ENCODE results near the gene CXADR. TPM values are rescaled to one million over a fixed set of nuclear protein-coding genes. Genes with fewer than 3 reads are reported as not detected.

The CXADR gene
- total and polyA plus RNA-seq, 9 of the 15 experiments (the other 6 are each of a cell fraction or from before 2014, with no cell fraction given), result 0.01 to 0.41 (median 0.14) TPM

DNA sequence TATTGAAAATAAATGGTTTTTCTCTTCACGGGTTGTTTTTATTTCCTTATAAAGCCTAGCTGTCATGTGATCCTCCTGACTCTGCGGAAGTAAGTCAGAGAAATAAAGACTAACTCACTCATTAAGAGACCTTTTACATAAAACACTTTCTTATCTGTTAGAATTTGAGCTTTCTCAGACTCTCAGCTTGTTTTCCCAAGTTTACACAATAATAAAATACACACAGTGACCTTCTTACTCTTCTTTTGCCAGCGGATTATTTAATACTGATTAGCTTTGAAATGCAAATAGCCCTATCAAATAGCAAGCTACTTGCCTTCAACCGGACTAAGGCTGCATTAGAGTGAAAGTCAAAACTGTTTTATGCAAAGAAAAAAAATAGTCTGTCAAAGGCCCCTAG, 45.5 kb upstream of the CXADR start (continued):
- TF ChIP-seq, protein P1, sequence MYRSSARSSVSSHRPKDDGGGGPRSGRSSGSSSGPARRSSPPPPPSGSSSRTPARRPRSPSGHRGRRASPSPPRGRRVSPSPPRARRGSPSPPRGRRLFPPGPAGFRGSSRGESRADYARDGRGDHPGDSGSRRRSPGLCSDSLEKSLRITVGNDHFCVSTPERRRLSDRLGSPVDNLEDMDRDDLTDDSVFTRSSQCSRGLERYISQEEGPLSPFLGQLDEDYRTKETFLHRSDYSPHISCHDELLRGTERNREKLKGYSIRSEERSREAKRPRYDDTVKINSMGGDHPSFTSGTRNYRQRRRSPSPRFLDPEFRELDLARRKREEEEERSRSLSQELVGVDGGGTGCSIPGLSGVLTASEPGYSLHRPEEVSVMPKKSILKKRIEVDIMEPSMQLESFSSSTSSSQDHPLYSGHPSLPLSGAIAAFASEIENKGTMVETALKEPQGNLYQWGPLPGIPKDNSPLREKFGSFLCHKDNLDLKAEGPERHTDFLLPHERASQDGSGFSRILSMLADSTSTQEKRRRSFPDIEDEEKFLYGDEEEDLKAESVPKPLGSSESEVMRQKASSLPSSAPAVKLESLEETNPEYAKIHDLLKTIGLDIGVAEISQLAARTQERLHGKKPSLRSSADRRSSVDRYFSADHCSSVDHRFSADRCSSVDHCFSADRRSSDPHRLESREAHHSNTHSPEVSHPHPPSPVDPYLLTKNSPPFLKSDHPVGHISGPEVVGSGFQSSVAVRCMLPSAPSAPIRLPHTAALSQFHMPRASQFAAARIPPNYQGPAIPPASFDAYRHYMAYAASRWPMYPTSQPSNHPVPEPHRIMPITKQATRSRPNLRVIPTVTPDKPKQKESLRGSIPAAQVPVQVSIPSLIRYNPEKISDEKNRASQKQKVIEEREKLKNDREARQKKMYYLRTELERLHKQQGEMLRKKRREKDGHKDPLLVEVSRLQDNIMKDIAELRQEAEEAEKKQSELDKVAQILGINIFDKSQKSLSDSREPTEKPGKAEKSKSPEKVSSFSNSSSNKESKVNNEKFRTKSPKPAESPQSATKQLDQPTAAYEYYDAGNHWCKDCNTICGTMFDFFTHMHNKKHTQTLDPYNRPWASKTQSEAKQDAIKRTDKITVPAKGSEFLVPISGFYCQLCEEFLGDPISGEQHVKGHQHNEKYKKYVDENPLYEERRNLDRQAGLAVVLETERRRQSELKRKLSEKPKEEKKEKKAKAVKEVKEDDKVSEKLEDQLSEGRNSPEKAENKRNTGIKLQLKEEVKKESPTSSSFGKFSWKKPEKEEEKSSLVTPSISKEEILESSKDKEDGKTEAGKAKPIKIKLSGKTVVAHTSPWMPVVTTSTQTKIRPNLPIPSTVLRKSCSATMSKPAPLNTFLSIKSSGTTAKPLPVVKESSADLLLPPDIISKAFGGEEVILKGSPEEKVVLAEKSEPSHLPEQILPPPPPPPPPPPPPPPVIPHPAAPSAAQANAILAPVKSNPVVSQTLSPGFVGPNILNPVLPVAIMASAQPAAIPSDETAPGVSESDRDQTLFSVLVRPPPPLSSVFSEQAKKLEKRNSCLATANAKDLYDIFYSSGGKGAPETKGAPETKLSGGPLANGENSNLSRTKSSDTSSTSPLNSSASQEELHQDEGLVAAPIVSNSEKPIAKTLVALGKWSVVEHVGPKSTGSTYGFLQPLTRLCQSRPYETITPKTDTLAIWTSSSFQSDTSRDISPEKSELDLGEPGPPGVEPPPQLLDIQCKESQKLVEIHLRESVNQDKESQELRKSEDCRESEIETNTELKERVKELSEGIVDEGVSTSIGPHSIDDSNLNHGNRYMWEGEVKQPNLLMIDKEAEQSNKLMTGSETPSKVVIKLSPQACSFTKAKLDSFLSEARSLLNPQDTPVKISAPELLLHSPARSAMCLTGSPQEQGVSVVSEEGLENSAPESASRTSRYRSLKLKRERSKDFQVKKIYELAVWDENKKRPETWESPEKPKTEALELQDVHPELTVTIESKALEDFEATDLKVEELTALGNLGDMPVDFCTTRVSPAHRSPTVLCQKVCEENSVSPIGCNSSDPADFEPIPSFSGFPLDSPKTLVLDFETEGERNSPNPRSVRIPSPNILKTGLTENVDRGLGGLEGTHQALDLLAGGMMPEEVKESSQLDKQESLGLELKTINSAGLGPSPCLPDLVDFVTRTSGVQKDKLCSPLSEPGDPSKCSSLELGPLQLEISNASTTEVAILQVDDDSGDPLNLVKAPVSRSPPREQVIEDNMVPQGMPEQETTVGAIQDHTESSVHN (IDR thresholded peaks at IDR 0.05; ENCODE audit: borderline replicate concordance in 1 of 2, low read depth in 1 of 2), result no peak

DNA sequence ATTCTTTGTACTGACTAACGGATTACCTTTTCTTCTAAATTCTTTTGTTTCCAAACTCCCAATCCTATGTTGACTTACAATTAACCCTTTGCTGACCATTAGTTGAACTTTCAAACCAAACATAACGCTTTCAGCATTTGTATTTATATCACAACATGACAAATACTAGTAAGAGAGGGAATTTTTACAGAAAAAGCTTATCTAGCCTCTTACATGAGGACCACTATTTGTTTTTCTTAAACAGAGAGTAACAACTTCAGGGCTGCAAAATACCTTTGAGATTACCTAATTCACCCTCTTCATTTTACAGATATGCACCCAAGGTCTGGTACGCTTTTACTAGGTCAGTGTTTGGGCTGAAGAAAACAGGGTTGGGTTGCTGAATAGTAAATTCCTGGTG, 45.0 kb upstream of the CXADR start:
- Histone ChIP-seq H3K4me3 (no peak overlapping the region), H3K9ac (ENCODE audit: insufficient read depth in 1 of 2, low read depth in 2 of 2, low read length in 2 of 2) (no peak overlapping the region), H3K4me1 (replicated peaks in 1 of 2; ENCODE audit: control insufficient read depth in 2 of 2, insufficient read depth in 2 of 2, low read length in 2 of 2) (no peaks in the 10 kb centered on the region), H3K9me1 (ENCODE audit: control insufficient read depth, insufficient read depth, low read length) (no peaks in the 10 kb centered on the region), H3K9me3 (replicated peaks; ENCODE audit: control insufficient read depth, insufficient read depth, low read depth, low read length) (no peaks in the 10 kb centered on the region), H3K79me2 (ENCODE audit: control insufficient read depth, insufficient read depth, low read length) (no peaks in the 10 kb centered on the region), H3K27ac (ENCODE audit: extremely low read depth, low read depth, low read length) (no peak overlapping the region), H2AFZ (ENCODE audit: low read depth, low read length) (0 out of 2 replicates have a peak overlapping the region, but pooled peaks have one; percentile 9), H3K4me2 (ENCODE audit: insufficient read depth, low read length) (no peak overlapping the region), H3K27me3 (ENCODE audit: control insufficient read depth in 2 of 2, insufficient read depth in 2 of 2, low read length in 2 of 2) (no peaks in the 10 kb centered on the region), H4K20me1 (replicated peaks; ENCODE audit: control insufficient read depth, insufficient read depth, low read length) (no peaks in the 10 kb centered on the region), H3K36me3 (ENCODE audit: control insufficient read depth, insufficient read depth, low read length) (no peaks in the 10 kb centered on the region)
- 2% methylated on average over 3 of the region's 3 CpGs for WGBS (ENCODE audit: insufficient coverage, low coverage, missing lambda C conversion rate)
- CTCF ChIA-PET (ENCODE audit: low intra/inter-chr PET ratio), result no interaction called here
- FAIRE-seq (no peak), ATAC-seq (no peak), DNase-seq (ENCODE audit: extremely low read depth in 1 of 4, low spot score in 3 of 4) (no peak)
- intact Hi-C loops (cut with micrococcal nuclease), result no loop called here
- in situ Hi-C loops (cut with MboI), result no loop called here
- POLR2A ChIA-PET, result no interaction called here
- BruUV-seq (replicated peaks), result no TSS peak
- TF ChIP-seq RFX1 (IDR thresholded peaks at IDR 0.05) (no peak), BRF1 (IDR thresholded peaks at IDR 0.05; ENCODE audit: borderline replicate concordance, extremely low read depth, insufficient read length) (no peak), HIVEP1 (CRISPR knock-in tag; IDR thresholded peaks at IDR 0.05) (no peak), HMG20A (CRISPR knock-in tag; conservative IDR thresholded peaks at IDR 0.05) (no peak), MCM7 (IDR thresholded peaks at IDR 0.05) (no peak)
- TF ChIP-seq, protein P2, sequence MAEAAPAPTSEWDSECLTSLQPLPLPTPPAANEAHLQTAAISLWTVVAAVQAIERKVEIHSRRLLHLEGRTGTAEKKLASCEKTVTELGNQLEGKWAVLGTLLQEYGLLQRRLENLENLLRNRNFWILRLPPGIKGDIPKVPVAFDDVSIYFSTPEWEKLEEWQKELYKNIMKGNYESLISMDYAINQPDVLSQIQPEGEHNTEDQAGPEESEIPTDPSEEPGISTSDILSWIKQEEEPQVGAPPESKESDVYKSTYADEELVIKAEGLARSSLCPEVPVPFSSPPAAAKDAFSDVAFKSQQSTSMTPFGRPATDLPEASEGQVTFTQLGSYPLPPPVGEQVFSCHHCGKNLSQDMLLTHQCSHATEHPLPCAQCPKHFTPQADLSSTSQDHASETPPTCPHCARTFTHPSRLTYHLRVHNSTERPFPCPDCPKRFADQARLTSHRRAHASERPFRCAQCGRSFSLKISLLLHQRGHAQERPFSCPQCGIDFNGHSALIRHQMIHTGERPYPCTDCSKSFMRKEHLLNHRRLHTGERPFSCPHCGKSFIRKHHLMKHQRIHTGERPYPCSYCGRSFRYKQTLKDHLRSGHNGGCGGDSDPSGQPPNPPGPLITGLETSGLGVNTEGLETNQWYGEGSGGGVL (CRISPR knock-in tag; IDR thresholded peaks at IDR 0.05), result no peak
- TF ChIP-seq, protein P3, sequence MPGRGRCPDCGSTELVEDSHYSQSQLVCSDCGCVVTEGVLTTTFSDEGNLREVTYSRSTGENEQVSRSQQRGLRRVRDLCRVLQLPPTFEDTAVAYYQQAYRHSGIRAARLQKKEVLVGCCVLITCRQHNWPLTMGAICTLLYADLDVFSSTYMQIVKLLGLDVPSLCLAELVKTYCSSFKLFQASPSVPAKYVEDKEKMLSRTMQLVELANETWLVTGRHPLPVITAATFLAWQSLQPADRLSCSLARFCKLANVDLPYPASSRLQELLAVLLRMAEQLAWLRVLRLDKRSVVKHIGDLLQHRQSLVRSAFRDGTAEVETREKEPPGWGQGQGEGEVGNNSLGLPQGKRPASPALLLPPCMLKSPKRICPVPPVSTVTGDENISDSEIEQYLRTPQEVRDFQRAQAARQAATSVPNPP (IDR thresholded peaks at IDR 0.05; ENCODE audit: borderline replicate concordance, insufficient read depth, insufficient read length), result no peak

Data from K562 (cell line).